PC-9 (cell line): ENCODE measurements around the gene FGFR3.

Source experiments
- CTCF ChIP-seq: fragments of 200-600 bp; sonication (generic); conservative IDR thresholded peaks from 2 replicates; pipeline ENCODE4 v1.6.1; 2017; ENCODE audit warnings: mixed run types, antibody characterized with exemption, mild to moderate bottlenecking, moderate library complexity
- EZH2 ChIP-seq: fragments of 200-600 bp; sonication (generic); IDR thresholded peaks from 2 replicates; pipeline ENCODE4 v1.8.0; 2017; ENCODE audit warnings: antibody characterized with exemption, low read depth

GRCh38 chr4:1759170-1759817, 33.8 kb upstream of the FGFR3 start:
- TF ChIP-seq CTCF, result no peak
- no peak for TF ChIP-seq EZH2
